HTR-8/SVneo (cell line): ENCODE data around the gene NCF4.

ENCODE experiments used
- DNase-seq: peaks from one replicate; pipeline ENCODE4 v3.0.0; 2011; ENCODE audit warnings: low spot score, mixed read lengths; ENCODE audit not compliant: insufficient read length
- FAIRE-seq: peaks from 2 replicates; lab custom pipeline; 2011; peaks lifted over from hg19 to GRCh38; lab: Jason Lieb, UNC

NCF4 gene

DNA sequence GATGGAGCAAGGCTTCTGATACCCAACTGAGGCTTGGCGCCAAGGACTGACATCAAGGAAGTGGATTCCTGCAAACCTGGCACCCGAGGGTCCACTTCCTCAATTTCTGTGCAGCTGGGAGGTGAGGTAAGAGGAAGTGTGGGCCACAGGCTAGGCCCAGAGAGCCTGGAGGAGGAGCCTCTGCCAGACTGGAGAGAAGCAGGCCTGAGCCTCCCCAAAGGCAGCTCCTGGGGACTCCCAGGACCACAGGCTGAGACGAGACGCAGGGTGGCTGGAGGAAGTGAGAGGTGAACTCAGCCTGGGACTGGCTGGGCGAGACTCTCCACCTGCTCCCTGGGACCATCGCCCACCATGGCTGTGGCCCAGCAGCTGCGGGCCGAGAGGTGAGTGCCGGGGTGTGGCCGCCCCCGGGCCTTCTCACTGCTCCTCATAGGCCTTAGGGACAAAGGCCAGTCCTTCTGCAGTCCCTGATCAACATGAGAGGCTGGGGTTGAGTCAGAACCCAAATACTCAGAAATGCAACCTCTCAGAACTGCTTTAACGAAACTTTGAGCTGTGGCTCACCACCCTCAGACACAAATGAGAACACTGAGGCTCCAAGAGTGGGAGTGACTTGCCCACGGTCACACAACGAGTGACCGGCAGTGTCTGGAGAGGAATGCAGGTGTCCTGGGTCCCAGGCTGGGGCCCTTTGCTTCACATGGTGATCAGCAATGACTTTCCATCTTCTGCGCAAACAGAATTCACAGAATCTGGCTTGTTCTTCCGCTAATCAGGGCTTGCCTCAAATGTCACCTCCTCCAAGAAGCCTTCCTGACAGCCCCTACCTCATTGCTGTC lies at the start of gene NCF4:
Gene NCF4, plus strand, starts transcription at position 186 of the 839 bp plus-strand sequence. Its CDS starts 166 bp downstream, at position 352.
- DNase-seq (no peak), FAIRE-seq (no peak)

- DNase-seq = no peak
- no peak for FAIRE-seq
Measured at GRCh38 chr22:36811094-36811800, 49.6 kb upstream of the NCF4 start.

DNA sequence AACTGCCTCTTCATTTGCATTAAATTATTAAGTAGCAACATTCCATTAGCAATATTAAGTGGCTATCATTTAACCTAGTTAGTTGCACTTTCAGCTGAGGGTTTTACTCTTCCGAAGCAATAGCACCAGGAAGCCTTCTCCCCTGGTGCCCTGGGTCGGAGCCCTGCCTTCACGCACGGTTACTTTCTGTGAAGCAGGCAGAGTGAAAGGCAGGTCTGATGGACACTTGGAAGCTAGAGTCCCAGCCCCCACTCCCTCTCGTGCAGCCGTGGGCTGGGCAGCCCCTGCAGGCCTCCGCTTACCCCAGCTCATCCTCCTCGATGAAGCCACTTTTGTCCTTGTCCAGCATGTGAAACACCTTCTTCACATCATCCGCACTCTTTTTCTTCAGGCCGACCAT lies 46.0 kb upstream of the NCF4 start:
- FAIRE-seq (no peak), DNase-seq (no peak)

GRCh38 chr22:36815558-36816338 lies 45.1 kb upstream of the NCF4 start:
- FAIRE-seq = no peak
- DNase-seq = no peak

DNA sequence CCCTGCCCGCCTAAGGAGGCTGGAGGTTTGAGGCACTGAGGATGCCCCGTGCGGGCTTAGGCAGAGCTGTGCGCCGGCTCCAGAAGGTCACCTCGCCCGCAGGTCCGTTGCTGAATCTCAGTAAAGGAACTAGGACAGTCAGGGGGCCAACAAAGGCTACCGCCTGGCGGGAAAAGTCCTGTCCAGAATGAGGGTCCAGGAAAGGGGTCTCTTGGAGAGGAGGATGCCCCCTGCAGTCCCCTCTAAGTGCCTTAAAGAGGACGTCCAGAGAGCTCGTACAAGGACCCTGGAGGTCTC lies 44.5 kb upstream of the NCF4 start:
- no peak for FAIRE-seq

GRCh38 chr22:36816636-36817524 lies 43.9 kb upstream of the NCF4 start, which contains the start of gene PVALB:
PVALB (minus strand) TSS chr22:36817035; CDS start chr22:36817005, 30 bp downstream.
- FAIRE-seq (no peak), DNase-seq (no peak)

More for the DNA sequence above, 44.5 kb upstream of the NCF4 start:
- DNase-seq = no peak

GRCh38 chr22:36817525-36817848 lies 43.3 kb upstream of the NCF4 start:
- FAIRE-seq (no peak), DNase-seq (no peak)

DNA sequence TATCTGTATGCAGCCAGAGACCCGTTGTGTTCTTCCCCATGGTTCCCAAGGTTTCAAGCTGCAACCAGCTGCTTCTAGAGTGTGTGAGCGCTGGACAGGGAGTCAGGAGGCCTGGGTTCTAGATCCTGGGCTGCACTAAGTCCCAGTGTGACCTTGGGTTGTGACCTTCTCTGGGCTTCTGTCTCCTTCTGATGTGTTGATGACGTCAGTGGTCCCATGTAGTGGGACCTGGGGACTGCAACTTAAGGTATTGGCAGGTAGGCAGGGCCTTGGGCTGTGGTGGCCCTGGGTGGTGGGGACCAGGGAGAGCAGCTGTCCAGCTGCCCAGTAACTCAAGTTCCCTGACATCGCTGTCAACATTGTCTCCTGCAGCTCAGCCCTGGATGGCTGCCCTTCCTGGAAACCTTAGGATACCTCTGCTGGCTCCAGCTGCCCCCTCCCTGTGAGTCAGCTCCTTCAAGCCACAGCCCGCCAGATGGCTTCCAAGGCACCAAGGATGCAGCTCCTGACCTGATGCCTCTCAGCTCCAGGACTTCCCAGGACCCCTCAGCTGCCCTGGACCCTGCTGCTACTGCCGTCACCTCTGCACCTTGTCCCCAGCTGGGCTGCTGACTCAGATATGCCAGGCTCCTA lies 42.7 kb upstream of the NCF4 start:
- FAIRE-seq = no peak
- DNase-seq = no peak

- DNase-seq = no peak
- no peak for FAIRE-seq
Measured at GRCh38 chr22:36819112-36819511, 41.7 kb upstream of the NCF4 start.

GRCh38 chr22:36822581-36822980 lies 38.2 kb upstream of the NCF4 start:
- no peak for FAIRE-seq
- DNase-seq = no peak

DNA sequence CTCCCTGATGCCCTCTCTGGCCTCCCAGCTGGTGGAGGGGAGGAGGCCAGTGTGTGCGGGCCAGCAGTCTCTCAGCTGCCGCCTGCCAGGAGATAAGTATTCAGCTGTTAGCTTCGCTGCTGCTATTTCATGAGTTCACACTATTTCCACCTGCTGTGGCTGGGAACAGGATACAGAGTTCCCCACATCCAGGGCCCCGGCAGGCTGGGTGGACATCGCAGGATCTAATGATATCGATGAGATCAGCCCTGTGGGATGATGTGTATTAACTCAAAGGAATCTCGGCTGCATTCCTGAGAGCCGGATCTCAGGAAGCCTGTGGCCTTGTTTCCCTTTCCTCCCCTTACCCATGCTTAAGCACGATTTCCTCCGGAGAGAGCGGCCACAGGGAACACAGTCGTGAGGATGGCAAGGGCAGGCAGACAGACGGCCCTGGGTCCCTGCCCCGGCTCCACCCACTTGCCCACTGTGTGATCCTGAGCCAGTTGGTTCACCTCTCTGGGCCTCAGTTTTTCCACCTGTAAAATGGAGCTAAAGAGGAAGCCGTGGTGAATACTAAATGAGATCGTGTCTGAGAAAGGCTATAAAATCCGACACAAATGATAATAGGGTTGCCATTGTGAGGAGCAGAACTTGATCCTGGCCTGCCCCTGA lies 37.5 kb upstream of the NCF4 start:
- DNase-seq = no peak
- FAIRE-seq = no peak

- FAIRE-seq (peak; percentile 98), DNase-seq (no peak)
Measured at GRCh38 chr22:36824655-36825054, 36.2 kb upstream of the NCF4 start.

- FAIRE-seq (no peak), DNase-seq (no peak)
Measured at GRCh38 chr22:36826262-36826661, 34.5 kb upstream of the NCF4 start.

- DNase-seq (no peak), FAIRE-seq (no peak)
Measured at GRCh38 chr22:36828815-36829214, 32.0 kb upstream of the NCF4 start.

DNA sequence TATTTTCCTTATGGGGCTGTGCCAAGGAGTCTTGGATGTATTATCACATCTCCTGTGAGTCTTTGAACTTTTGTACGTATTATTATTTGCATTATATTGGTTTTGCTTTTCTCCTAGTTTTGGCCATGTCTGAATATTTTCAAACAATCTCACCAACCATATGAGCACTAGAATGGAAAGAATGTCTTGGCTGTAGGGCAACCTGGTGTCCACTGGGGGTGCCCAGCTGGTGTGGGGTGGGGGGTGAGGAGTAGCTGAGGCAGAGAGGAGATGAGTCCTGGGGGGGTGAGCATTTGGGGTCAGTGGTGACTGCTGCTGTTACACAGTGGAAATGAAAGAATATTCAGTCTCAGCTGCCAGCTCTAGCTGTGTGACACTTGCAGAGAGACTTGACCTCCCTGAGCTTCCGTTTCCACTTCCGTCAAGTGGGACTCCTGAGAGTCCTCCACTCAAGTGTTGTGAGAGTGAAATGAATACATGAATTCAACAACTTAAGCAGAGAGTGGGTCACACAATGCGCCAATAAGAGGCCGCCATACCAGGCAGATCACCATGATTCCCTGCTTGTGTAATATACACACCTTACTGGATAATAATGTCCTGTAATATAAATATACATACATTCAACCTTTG lies 31.3 kb upstream of the NCF4 start:
- FAIRE-seq (no peak), DNase-seq (no peak)

DNA sequence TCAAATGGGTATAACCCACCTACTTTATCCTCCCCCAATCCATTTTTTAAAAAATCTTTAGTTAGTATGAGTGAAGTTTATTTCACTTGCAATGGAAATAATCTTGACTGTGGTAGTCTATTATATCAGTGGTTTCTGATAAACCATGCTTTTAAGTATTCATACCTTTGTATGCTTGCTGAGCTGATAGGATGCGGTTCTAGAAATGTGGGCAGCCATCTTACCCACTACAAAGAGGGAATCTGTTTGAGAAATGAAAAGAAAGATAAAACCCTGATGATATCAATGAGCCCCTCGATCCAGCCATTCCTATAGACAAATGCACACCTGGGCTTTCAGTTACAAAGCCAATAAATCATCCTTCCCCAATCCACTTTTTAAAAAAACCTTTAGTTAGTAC lies 30.2 kb upstream of the NCF4 start:
- FAIRE-seq = no peak
- no peak for DNase-seq

- no peak for DNase-seq
- FAIRE-seq = no peak
Measured at GRCh38 chr22:36831206-36831605, 29.6 kb upstream of the NCF4 start.

- FAIRE-seq (no peak), DNase-seq (no peak)
Measured at GRCh38 chr22:36831717-36832116, 29.1 kb upstream of the NCF4 start.

- FAIRE-seq (no peak), DNase-seq (no peak)
Measured at GRCh38 chr22:36833073-36833472, 27.7 kb upstream of the NCF4 start.
